GM12878 (cell line): ENCODE measurements around the gene TMPRSS11A.

Source experiments
- BHLHE40 ChIP-seq, 2 experiments: fragments of 450-650 bp in 1 of 2; IDR thresholded peaks; 2 replicates each; pipeline ENCODE4 v1.6.1; 2011 to 2017; ENCODE audit warnings: low read depth in 2 of 2, borderline replicate concordance in 1 of 2, improper control_type of control experiment in 1 of 2, low read length in 1 of 2, mild to moderate bottlenecking in 1 of 2
- LARP7 ChIP-seq: fragments of 450-650 bp; IDR thresholded peaks from 2 replicates; pipeline ENCODE4 v1.6.1; 2017; ENCODE audit warnings: mild to moderate bottlenecking
- PAX8 ChIP-seq: fragments of 450-650 bp; IDR thresholded peaks from 2 replicates; pipeline ENCODE4 v1.6.1; 2017; ENCODE audit warnings: mild to moderate bottlenecking, moderate library complexity
- POLR2A ChIP-seq: IDR thresholded peaks from 2 replicates; pipeline ENCODE4 v1.6.1; 2011; ENCODE audit warnings: low read depth, mild to moderate bottlenecking, low read length
- POLR2AphosphoS5 ChIP-seq: IDR thresholded peaks from 2 replicates; pipeline ENCODE4 v1.6.1; 2011; ENCODE audit warnings: mild to moderate bottlenecking, low read length, inconsistent platforms
- TF ChIP-seq, protein P1 (sequence below): IDR thresholded peaks from 2 replicates; pipeline ENCODE4 v1.6.1; 2012; ENCODE audit warnings: mild to moderate bottlenecking, low read depth, low read length
- TF ChIP-seq, protein P2 (sequence below), 3 experiments: IDR thresholded peaks in 2 of 3; conservative IDR thresholded peaks in 1 of 3; 2 replicates each; pipeline ENCODE4 v1.5.1; 2011; ENCODE audit warnings: low read depth in 3 of 3, low read length in 3 of 3, mild to moderate bottlenecking in 3 of 3, control low read depth in 2 of 3, moderate library complexity in 2 of 3, inconsistent platforms in 1 of 3, mixed read lengths in 1 of 3; ENCODE audit not compliant: control insufficient read depth in 2 of 3, insufficient read depth in 1 of 3; ENCODE audit errors: extremely low read depth in 1 of 3

DNA sequence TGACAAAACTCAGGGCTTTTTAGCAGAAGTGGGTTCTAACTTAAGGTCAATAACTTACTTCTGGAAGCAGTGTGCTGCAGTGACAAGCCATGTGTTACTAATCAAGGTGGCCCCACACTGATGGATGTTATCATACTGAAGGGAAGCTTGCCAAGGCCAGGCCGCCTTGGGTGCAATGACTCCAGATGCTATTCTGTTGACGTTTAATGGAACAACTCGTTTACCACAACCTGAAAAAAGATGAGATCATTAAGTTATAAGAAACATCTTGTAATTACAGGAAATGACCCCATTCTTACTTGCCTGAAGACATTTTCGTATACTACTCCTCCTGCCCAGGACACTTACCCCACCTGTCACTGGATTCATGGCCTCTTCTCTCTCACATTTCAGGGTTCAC is 40.6 kb downstream of the TMPRSS11A start:
- TF ChIP-seq, protein P1, sequence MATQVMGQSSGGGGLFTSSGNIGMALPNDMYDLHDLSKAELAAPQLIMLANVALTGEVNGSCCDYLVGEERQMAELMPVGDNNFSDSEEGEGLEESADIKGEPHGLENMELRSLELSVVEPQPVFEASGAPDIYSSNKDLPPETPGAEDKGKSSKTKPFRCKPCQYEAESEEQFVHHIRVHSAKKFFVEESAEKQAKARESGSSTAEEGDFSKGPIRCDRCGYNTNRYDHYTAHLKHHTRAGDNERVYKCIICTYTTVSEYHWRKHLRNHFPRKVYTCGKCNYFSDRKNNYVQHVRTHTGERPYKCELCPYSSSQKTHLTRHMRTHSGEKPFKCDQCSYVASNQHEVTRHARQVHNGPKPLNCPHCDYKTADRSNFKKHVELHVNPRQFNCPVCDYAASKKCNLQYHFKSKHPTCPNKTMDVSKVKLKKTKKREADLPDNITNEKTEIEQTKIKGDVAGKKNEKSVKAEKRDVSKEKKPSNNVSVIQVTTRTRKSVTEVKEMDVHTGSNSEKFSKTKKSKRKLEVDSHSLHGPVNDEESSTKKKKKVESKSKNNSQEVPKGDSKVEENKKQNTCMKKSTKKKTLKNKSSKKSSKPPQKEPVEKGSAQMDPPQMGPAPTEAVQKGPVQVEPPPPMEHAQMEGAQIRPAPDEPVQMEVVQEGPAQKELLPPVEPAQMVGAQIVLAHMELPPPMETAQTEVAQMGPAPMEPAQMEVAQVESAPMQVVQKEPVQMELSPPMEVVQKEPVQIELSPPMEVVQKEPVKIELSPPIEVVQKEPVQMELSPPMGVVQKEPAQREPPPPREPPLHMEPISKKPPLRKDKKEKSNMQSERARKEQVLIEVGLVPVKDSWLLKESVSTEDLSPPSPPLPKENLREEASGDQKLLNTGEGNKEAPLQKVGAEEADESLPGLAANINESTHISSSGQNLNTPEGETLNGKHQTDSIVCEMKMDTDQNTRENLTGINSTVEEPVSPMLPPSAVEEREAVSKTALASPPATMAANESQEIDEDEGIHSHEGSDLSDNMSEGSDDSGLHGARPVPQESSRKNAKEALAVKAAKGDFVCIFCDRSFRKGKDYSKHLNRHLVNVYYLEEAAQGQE, result no peak
- TF ChIP-seq, protein P2, sequence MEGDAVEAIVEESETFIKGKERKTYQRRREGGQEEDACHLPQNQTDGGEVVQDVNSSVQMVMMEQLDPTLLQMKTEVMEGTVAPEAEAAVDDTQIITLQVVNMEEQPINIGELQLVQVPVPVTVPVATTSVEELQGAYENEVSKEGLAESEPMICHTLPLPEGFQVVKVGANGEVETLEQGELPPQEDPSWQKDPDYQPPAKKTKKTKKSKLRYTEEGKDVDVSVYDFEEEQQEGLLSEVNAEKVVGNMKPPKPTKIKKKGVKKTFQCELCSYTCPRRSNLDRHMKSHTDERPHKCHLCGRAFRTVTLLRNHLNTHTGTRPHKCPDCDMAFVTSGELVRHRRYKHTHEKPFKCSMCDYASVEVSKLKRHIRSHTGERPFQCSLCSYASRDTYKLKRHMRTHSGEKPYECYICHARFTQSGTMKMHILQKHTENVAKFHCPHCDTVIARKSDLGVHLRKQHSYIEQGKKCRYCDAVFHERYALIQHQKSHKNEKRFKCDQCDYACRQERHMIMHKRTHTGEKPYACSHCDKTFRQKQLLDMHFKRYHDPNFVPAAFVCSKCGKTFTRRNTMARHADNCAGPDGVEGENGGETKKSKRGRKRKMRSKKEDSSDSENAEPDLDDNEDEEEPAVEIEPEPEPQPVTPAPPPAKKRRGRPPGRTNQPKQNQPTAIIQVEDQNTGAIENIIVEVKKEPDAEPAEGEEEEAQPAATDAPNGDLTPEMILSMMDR (IDR thresholded peaks at IDR 0.05 in 2 of 3, conservative IDR thresholded peaks at IDR 0.05 in 1 of 3; ENCODE audit: control insufficient read depth in 2 of 3, extremely low read depth in 1 of 3, insufficient read depth in 1 of 3, low read depth in 3 of 3, low read length in 3 of 3), result no peak
- TF ChIP-seq POLR2AphosphoS5 (no peak), LARP7 (no peak), PAX8 (no peak), BHLHE40 (IDR thresholded peaks at IDR 0.05; ENCODE audit: borderline replicate concordance in 1 of 2, low read depth in 2 of 2, low read length in 1 of 2) (no peak), POLR2A (no peak)
